Adrenal gland (tissue), 12 donors: ENCODE measurements around the gene GRID1. TPM values are rescaled to one million over a fixed set of nuclear protein-coding genes. Genes with fewer than 3 reads are reported as not detected.

Source experiments
- DNase-seq, 7 donors: peaks; one replicate each; pipeline ENCODE4 v3.0.0-alpha.2; 2019 to 2020
- H3K27ac ChIP-seq, 5 donors: fragments of 200-600 bp; sonication (generic) in 4 of 5; 1 replicate in 3 of 5; 2 replicates in 2 of 5; pipeline versions ENCODE4 v1.5.1 to v1.8.0; 2016 to 2020; ENCODE audit warnings: mild to moderate bottlenecking in 1 of 5
- H3K27me3 ChIP-seq: fragments of 200-600 bp; 2 replicates; pipeline ENCODE4 v1.8.0; 2021
- H3K36me3 ChIP-seq, 2 donors: fragments of 200-600 bp; replicated peaks in 1 of 2; 1 replicate in 1 of 2; 2 replicates in 1 of 2; pipeline versions ENCODE4 v1.5.1 to v1.8.0; 2018 to 2022
- H3K4me1 ChIP-seq, 2 donors: fragments of 200-600 bp; replicated peaks in 1 of 2; 1 replicate in 1 of 2; 2 replicates in 1 of 2; pipeline versions ENCODE4 v1.5.1 to v1.8.0; 2018 to 2021
- H3K4me3 ChIP-seq, 4 donors: fragments of 200-600 bp; sonication (generic) in 3 of 4; one replicate each; pipeline ENCODE4 v1.5.1; 2016 to 2018
- H3K9me3 ChIP-seq, 3 donors: fragments of 200-600 bp; sonication (generic) in 1 of 3; replicated peaks in 1 of 3; 1 replicate in 2 of 3; 2 replicates in 1 of 3; pipeline versions ENCODE4 v1.5.1 to v1.8.0; 2016 to 2021
- POLR2A ChIP-seq, 2 donors: fragments of 450-650 bp; IDR thresholded peaks; one replicate each; pipeline ENCODE4 v1.6.1; 2017; ENCODE audit warnings: antibody characterized with exemption in 2 of 2, mild to moderate bottlenecking in 2 of 2, moderate library complexity in 1 of 2
- WGBS, 4 donors: extraction: QIAGEN DNeasy Blood & Tissue Kit in 2 of 4; methylation state at CpG; one replicate each; pipeline versions ENCODE4 v1.1.5 to v1.1.7; 2013 to 2017; 5-methylcytosine and 5-hydroxymethylcytosine counted together
- intact Hi-C, 2 donors: fragments of 100-400 bp; cut with DNase I; formaldehyde crosslinking; loops; one replicate each; pipeline versions ENCODE4 v1.14.1 to v1.15.0; 2022 to 2023
- polyA plus RNA-seq, 3 donors: library from polyadenylated mRNA; stranded (reverse); fragments of 200-250 nt in 2 of 3; fragments of 350-450 nt in 1 of 3; fragmentation: Illumina TruSeq in 1 of 3; extraction: RNeasy Lipid Tissue Mini Kit (QIAGEN cat#74804) in 1 of 3; gene quantifications; one replicate each; pipeline ENCODE4 v1.2.3, GENCODE V29; 2013 to 2014
- total RNA-seq, 9 donors: library from RNA; depleted of rRNA in 4 of 9; stranded (reverse); fragments of >200 nt in 4 of 9; fragments of 120-200 nt in 1 of 9; fragmentation: NEBNext Ultra II Directional in 1 of 9; extraction: Animal tissue kit (Norgen Biotek cat#: 25700) in 1 of 9; gene quantifications; one replicate each; pipeline versions ENCODE4 v1.1.0 to v1.2.4, GENCODE V29; 2013 to 2023
- TF ChIP-seq, protein P1 (sequence below), 6 experiments: fragments of 450-650 bp in 4 of 6; fragments of 200-600 bp in 2 of 6; sonication (generic) in 1 of 6; IDR thresholded peaks; 1 replicate in 5 of 6; 2 replicates in 1 of 6; pipeline versions ENCODE4 v1.5.1 to v1.8.0; 2016 to 2021; ENCODE audit warnings: antibody characterized with exemption in 6 of 6, mild to moderate bottlenecking in 2 of 6, moderate library complexity in 1 of 6
- donor health status: healthy with polysubstance abuse.
- donor health status: Bipolar disorder and iron deficiency.
- donor health status: DM: yes; HTN: yes; CAD: no.
- donor health status: DM: no; HTN: no; CAD: no.
- donor health status: DM: no; HTN: no; CAD: no.
- donor health status: DM: yes; HTN: yes; CAD: no.

GRID1 gene
- total and polyA plus RNA-seq, 12 donors = 2.2 to 8.0 (median 4.1) TPM

DNA sequence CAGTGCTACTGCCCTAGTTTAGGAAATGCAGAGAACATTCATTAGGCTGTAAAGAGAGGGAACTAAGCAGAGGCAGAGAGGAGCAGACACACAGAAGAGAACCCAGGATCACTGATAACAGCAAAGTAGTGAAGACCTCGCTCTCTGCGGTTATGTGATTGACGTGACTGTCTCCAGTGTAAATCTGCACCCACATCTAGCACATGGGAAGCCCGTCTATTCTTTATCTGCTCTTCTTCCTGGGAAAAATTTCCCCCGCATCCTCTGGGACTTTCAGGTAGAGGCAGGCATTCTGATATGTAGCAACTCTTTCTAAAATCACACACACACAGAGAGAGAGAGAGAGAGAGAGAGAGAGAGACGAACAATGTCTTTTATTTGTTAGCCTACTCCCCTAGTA, 699.6 kb downstream of the GRID1 start:
- H3K4me3 ChIP-seq = no peak overlapping the region
- TF ChIP-seq, protein P1, sequence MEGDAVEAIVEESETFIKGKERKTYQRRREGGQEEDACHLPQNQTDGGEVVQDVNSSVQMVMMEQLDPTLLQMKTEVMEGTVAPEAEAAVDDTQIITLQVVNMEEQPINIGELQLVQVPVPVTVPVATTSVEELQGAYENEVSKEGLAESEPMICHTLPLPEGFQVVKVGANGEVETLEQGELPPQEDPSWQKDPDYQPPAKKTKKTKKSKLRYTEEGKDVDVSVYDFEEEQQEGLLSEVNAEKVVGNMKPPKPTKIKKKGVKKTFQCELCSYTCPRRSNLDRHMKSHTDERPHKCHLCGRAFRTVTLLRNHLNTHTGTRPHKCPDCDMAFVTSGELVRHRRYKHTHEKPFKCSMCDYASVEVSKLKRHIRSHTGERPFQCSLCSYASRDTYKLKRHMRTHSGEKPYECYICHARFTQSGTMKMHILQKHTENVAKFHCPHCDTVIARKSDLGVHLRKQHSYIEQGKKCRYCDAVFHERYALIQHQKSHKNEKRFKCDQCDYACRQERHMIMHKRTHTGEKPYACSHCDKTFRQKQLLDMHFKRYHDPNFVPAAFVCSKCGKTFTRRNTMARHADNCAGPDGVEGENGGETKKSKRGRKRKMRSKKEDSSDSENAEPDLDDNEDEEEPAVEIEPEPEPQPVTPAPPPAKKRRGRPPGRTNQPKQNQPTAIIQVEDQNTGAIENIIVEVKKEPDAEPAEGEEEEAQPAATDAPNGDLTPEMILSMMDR (IDR thresholded peaks at IDR 0.05) = no peak
- TF ChIP-seq POLR2A (IDR thresholded peaks at IDR 0.05) = no peak
- 81 to 88% (median 85%) methylated on average over 6 of the region's 6 CpGs for WGBS, 4 donors
- no peaks in the 10 kb centered on the region for H3K9me3 ChIP-seq
- DNase-seq = no peak
- no peak overlapping the region for H3K27ac ChIP-seq
- H3K4me1 ChIP-seq = no peaks in the 10 kb centered on the region
- H3K36me3 ChIP-seq = no peaks in the 10 kb centered on the region
- intact Hi-C loops = no loop called here
- no peaks in the 10 kb centered on the region for H3K27me3 ChIP-seq

DNA sequence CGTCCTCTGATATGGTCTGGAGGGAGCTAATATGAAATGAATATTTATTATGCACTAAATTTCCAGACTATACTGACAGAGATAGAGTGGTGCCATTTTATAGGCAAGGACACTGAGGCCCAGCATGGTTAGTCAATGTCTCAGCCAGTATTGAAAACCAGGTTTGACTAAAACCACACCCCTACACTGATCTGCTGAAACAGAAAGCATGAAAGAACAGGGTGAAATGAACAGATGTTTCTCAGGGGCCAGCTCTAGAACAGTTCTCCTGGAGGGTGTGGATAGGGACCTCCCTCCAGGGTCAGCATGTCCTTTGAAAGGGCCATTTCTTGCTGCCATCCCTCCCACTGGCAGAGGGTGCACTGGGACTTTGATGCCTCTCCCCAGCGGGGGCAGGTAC, 700.5 kb downstream of the GRID1 start:
- intact Hi-C loops = no loop called here
- no peak for TF ChIP-seq POLR2A (IDR thresholded peaks at IDR 0.05)
- TF ChIP-seq, protein P1 (IDR thresholded peaks at IDR 0.05) = no peak

DNA sequence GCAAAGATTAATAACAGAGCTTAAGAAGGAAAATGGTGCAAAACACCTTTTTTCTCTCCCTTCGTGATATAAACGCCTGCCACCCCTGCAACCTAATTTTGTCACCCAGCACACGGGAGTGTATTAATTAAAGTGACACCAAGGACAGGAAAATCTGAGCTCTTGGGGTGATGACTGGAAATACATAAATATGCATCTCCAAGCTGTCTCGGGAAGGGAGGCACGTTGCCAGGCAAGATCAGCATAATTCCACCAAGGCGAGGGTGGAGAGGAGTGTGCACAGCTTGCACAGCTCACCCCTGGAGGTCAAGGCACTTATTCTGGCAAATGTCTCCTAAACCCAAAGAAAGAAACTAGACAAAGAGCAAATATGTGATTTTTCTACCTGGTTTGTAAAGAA, 700.9 kb downstream of the GRID1 start:
- no peaks in the 10 kb centered on the region for H3K27me3 ChIP-seq
- H3K27ac ChIP-seq = no peak overlapping the region
- WGBS, 4 donors = 54 to 63% (median 58%) methylated on average over 6 of the region's 6 CpGs
- intact Hi-C loops = no loop called here
- H3K4me3 ChIP-seq = no peak overlapping the region
- no peak for DNase-seq
- H3K9me3 ChIP-seq = no peaks in the 10 kb centered on the region
- no peaks in the 10 kb centered on the region for H3K4me1 ChIP-seq
- no peaks in the 10 kb centered on the region for H3K36me3 ChIP-seq
- TF ChIP-seq, protein P1 (IDR thresholded peaks at IDR 0.05) = no peak
- TF ChIP-seq POLR2A (IDR thresholded peaks at IDR 0.05) = no peak

More for the DNA sequence above, 700.5 kb downstream of the GRID1 start:
- H3K27ac ChIP-seq = no peak overlapping the region
- no peaks in the 10 kb centered on the region for H3K36me3 ChIP-seq
- H3K4me3 ChIP-seq = no peak overlapping the region
- H3K27me3 ChIP-seq = no peaks in the 10 kb centered on the region
- no peaks in the 10 kb centered on the region for H3K4me1 ChIP-seq
- H3K9me3 ChIP-seq = no peaks in the 10 kb centered on the region
- no peak for DNase-seq
- WGBS, 4 donors = 74 to 82% (median 76%) methylated on average over 2 of the region's 2 CpGs

DNA sequence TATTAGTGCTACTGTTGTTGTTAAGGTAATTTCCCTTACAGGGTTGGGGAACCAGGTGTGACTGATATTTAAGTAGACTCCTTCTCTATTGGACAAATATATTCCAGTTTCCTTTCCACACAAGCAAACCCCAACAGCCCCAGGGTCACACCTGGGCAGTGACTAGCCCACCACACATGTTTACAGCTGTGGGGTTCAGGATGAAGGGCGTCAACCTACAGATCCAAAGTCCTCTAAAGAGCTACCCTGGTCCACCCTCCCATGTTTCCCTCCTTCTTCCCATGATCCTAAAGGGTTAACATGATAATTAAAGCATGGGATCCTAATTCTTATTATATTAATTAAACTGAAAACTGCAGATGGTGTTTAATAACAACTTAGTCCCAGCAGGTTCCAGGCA, 701.5 kb downstream of the GRID1 start:
- 82 to 91% (median 87%) methylated on average over 1 of the region's 1 CpG for WGBS, 4 donors
- H3K4me1 ChIP-seq = no peaks in the 10 kb centered on the region
- no peaks in the 10 kb centered on the region for H3K36me3 ChIP-seq
- no peak overlapping the region for H3K27ac ChIP-seq
- no peak for DNase-seq
- H3K9me3 ChIP-seq = no peaks in the 10 kb centered on the region
- H3K27me3 ChIP-seq = no peaks in the 10 kb centered on the region
- H3K4me3 ChIP-seq = no peak overlapping the region
- TF ChIP-seq POLR2A (IDR thresholded peaks at IDR 0.05) = no peak
- TF ChIP-seq, protein P1 (IDR thresholded peaks at IDR 0.05) = no peak
- intact Hi-C loops = no loop called here
